BLaER1 (cell line): ENCODE results near the gene ATP13A5.

Source experiments
- H3K27ac ChIP-seq: shearing (Covaris generic); formaldehyde crosslinking; 2 replicates; pipeline ENCODE4 v1.8.1; 2022
- H3K27me3 ChIP-seq: shearing (Covaris generic); formaldehyde crosslinking; 2 replicates; pipeline ENCODE4 v1.8.1; 2022
- H3K36me3 ChIP-seq: shearing (Covaris generic); formaldehyde crosslinking; 2 replicates; pipeline ENCODE4 v1.8.1; 2022
- H3K4me1 ChIP-seq: shearing (Covaris generic); formaldehyde crosslinking; 2 replicates; pipeline ENCODE4 v1.8.1; 2022
- H3K4me2 ChIP-seq: shearing (Covaris generic); formaldehyde crosslinking; 2 replicates; pipeline ENCODE4 v1.8.1; 2022
- H3K4me3 ChIP-seq: shearing (Covaris generic); formaldehyde crosslinking; 2 replicates; pipeline ENCODE4 v1.8.1; 2022
- H3K9ac ChIP-seq: shearing (Covaris generic); formaldehyde crosslinking; 2 replicates; pipeline ENCODE4 v1.8.1; 2022
- H3K9me3 ChIP-seq: shearing (Covaris generic); formaldehyde crosslinking; 2 replicates; pipeline ENCODE4 v1.8.1; 2022
- H4K20me1 ChIP-seq: shearing (Covaris generic); formaldehyde crosslinking; 2 replicates; pipeline ENCODE4 v1.8.1; 2022
- Cebpa-rat ChIP-seq: shearing (Covaris generic); IDR thresholded peaks from 2 replicates; pipeline ENCODE4 v1.8.1; 2022

The ATP13A5 gene, protein sequence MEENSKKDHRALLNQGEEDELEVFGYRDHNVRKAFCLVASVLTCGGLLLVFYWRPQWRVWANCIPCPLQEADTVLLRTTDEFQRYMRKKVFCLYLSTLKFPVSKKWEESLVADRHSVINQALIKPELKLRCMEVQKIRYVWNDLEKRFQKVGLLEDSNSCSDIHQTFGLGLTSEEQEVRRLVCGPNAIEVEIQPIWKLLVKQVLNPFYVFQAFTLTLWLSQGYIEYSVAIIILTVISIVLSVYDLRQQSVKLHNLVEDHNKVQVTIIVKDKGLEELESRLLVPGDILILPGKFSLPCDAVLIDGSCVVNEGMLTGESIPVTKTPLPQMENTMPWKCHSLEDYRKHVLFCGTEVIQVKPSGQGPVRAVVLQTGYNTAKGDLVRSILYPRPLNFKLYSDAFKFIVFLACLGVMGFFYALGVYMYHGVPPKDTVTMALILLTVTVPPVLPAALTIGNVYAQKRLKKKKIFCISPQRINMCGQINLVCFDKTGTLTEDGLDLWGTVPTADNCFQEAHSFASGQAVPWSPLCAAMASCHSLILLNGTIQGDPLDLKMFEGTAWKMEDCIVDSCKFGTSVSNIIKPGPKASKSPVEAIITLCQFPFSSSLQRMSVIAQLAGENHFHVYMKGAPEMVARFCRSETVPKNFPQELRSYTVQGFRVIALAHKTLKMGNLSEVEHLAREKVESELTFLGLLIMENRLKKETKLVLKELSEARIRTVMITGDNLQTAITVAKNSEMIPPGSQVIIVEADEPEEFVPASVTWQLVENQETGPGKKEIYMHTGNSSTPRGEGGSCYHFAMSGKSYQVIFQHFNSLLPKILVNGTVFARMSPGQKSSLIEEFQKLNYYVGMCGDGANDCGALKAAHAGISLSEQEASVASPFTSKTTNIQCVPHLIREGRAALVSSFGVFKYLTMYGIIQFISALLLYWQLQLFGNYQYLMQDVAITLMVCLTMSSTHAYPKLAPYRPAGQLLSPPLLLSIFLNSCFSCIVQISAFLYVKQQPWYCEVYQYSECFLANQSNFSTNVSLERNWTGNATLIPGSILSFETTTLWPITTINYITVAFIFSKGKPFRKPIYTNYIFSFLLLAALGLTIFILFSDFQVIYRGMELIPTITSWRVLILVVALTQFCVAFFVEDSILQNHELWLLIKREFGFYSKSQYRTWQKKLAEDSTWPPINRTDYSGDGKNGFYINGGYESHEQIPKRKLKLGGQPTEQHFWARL

DNA sequence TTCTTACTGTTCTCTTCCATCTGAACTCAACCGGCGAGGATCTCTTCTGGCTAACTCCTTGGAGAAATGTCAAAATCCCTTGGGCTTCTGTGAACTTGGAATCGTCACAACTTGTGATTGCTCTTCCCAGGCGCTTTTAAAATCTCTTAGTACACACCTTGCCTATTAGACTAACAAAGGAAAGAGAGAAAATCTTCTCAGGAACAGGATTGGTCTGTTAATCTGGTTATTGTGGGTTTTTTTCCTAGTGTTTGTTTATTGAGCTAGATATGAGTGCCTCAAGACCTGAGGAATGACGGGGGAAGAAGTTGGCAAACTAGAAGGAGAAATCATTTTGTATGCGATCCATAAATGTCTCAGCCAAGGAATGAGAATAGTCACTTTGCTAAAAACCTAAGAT lies at the start of gene ATP13A5:
TSS of gene ATP13A5 (minus strand) at position 48 of the 400 bp plus-strand sequence. CDS start at position 20, 28 bp downstream.
- H3K27me3 ChIP-seq = no peaks in the 10 kb centered on the region
- H3K4me1 ChIP-seq = no peaks in the 10 kb centered on the region
- H3K9me3 ChIP-seq = no peaks in the 10 kb centered on the region
- H3K27ac ChIP-seq = no peak within 1 kb of the TSS
- no peak within 1 kb of the TSS for H3K4me3 ChIP-seq
- no peak within 1 kb of the TSS for H3K9ac ChIP-seq
- H3K36me3 ChIP-seq = no peaks in the 10 kb centered on the region
- H3K4me2 ChIP-seq = no peak within 1 kb of the TSS
- no peaks in the 10 kb centered on the region for H4K20me1 ChIP-seq
- no peak for TF ChIP-seq Cebpa-rat

DNA sequence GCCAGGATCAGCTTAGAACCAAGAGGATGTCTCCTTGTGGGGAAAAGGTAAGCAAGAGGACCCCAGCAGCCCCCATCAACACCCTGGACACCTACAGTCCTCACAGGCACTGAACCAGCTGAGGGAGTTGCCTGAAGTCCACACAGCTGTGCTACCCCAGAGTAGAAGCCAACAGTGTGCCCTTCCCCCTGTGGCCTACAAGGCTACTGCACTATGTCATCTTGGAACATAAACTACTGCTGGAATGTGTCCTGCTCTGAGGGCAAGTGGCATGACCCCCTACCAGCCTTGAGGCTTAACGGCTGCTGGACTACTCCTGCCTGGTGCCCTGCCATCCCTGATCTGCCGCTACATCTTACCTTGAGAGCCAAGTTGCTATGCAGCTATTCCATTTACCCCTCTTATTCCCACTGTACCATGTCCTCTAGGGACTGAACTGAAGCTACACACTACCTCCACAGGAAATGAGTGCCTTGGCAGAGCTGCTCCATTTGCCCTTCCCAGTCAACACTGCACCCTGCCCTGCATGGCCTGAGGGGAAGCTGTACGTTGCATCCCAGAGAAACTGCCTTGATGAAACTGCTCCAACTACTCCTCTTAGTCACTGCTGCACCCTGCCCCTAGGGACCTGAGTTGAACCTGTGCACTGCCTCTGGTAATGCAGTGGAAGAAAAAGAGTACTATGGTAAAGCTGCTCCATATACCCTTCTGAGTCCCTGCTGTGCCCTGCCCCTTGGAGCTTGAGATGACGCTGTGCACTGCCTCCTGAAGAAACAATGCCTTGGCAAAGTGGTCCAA lies 40.2 kb upstream of the ATP13A5 start:
- Histone ChIP-seq H3K27me3 (no peaks in the 10 kb centered on the region), H3K4me3 (no peak overlapping the region), H3K36me3 (no peaks in the 10 kb centered on the region), H3K9me3 (peaks cover 28% of the 10 kb centered on the region), H3K4me1 (no peaks in the 10 kb centered on the region), H4K20me1 (no peaks in the 10 kb centered on the region), H3K27ac (no peak overlapping the region), H3K4me2 (no peak overlapping the region), H3K9ac (no peak overlapping the region)
- no peak for TF ChIP-seq Cebpa-rat

DNA sequence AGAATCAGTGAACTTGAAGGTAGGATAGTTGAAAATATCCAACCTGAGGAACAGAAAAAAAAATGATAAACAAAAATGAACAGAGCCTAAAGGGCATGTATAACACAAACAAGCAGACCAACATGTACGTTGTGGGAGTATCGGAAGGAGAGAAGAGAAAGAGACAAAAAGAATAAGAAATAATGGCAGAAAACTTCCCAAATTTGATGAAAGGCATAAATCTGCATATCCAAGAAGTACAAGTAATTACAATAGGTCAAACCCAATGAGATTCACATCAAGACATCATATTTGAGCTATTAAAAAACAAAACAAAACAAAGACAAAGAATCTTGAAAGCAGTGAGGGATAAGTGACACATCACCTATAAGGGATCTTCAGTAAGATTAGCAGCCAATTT lies 38.1 kb upstream of the ATP13A5 start:
- no peaks in the 10 kb centered on the region for H3K27me3 ChIP-seq
- H4K20me1 ChIP-seq = no peaks in the 10 kb centered on the region
- H3K9ac ChIP-seq = no peak overlapping the region
- H3K4me2 ChIP-seq = no peak overlapping the region
- no peaks in the 10 kb centered on the region for H3K36me3 ChIP-seq
- no peaks in the 10 kb centered on the region for H3K4me1 ChIP-seq
- no peak overlapping the region for H3K4me3 ChIP-seq
- H3K9me3 ChIP-seq = peaks cover 39% of the 10 kb centered on the region
- no peak overlapping the region for H3K27ac ChIP-seq
- no peak for TF ChIP-seq Cebpa-rat

DNA sequence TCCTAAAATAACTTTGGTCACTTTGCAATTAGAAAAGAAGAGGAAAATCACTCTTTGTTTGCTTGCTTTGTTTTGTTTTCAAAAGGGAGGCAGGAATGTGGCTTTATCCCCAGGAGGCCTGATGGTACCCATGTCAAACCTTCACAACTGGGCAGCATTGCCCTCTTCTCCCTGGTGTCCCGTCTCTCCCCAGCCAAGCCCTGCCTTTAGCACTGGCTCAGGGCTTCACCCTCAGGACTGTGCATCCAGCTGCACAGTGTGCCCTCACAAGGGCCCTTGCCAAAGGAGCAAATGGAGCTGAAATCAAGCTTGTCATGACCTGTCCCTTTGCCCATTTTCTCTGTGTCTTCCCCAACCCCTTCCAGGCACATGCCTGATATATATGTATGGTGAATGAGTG lies 29.1 kb upstream of the ATP13A5 start:
- Histone ChIP-seq H3K27me3 (no peaks in the 10 kb centered on the region), H3K27ac (no peak overlapping the region), H4K20me1 (no peaks in the 10 kb centered on the region), H3K4me1 (no peaks in the 10 kb centered on the region), H3K4me2 (no peak overlapping the region), H3K9me3 (0 out of 2 replicates have a peak, but pooled peaks cover 3% of the 10 kb centered on the region), H3K4me3 (no peak overlapping the region), H3K9ac (no peak overlapping the region), H3K36me3 (no peaks in the 10 kb centered on the region)
- no peak for TF ChIP-seq Cebpa-rat

DNA sequence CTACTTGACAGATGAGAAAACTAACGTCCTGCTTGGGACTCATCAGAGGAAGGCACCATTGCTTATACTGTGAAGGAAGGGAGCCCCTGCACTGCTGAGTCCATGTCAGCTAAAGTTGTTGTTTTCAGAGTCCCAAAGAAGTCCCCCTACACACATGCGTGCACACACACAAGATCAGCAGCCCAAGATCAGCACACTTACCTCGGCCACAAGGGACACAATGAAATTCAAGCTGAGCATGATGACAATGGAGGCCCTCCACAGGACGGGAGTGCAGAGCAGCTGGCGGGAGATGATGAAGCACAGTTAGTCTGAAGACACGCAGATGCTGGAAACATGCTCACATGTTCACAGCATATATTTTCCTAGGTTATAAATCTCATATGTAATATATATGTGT lies 28.6 kb upstream of the ATP13A5 start:
- TF ChIP-seq Cebpa-rat = no peak
- Histone ChIP-seq H4K20me1 (no peaks in the 10 kb centered on the region), H3K9ac (no peak overlapping the region), H3K27ac (no peak overlapping the region), H3K36me3 (no peaks in the 10 kb centered on the region), H3K9me3 (no peaks in the 10 kb centered on the region), H3K27me3 (no peaks in the 10 kb centered on the region), H3K4me1 (no peaks in the 10 kb centered on the region), H3K4me3 (no peak overlapping the region), H3K4me2 (no peak overlapping the region)

DNA sequence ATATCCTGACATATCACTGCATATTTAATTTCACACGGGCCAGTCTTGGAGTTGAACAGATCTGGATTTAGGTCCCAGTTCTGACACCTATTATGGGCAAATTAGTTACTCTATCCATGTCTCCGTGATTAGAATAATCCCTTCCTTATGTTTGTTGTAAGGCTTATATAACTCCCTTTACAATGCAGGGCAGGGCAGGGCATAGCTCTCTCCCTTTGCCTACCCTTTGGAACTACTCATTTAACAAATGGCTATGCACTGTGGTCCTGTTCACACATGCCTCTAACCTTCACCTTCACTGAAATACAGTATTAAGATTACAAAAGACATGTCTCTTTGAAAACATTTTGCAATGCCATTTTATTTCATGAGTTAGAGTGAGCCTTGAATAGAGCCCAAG lies 24.8 kb upstream of the ATP13A5 start:
- Histone ChIP-seq H3K36me3 (no peaks in the 10 kb centered on the region), H3K27ac (no peak overlapping the region), H3K27me3 (no peaks in the 10 kb centered on the region), H3K9me3 (no peaks in the 10 kb centered on the region), H3K9ac (no peak overlapping the region), H4K20me1 (no peaks in the 10 kb centered on the region), H3K4me2 (no peak overlapping the region), H3K4me1 (no peaks in the 10 kb centered on the region), H3K4me3 (no peak overlapping the region)
- no peak for TF ChIP-seq Cebpa-rat

DNA sequence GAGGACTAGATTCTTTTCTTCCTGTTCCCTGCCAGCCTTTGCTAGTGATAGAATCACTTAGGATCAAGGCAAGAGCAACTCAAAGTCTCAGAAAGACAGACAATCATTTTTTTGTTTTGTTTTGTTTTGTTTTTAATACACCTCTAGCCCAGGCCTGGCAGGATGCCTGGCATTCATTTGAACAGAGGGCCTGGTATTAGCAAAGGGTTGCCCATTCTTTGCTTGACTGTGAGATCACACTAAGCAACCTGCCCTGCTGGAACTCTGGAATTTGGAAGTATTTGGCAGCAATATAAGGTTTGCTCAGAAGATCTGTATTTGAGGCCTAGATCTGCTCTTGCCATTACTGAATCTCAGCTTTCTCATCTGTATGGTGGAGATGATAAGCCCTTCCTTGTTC lies 21.8 kb upstream of the ATP13A5 start:
- TF ChIP-seq Cebpa-rat = no peak
- Histone ChIP-seq H3K9ac (no peak overlapping the region), H3K4me3 (no peak overlapping the region), H4K20me1 (no peaks in the 10 kb centered on the region), H3K4me1 (no peaks in the 10 kb centered on the region), H3K9me3 (no peaks in the 10 kb centered on the region), H3K4me2 (no peak overlapping the region), H3K27ac (no peak overlapping the region), H3K27me3 (no peaks in the 10 kb centered on the region), H3K36me3 (no peaks in the 10 kb centered on the region)

DNA sequence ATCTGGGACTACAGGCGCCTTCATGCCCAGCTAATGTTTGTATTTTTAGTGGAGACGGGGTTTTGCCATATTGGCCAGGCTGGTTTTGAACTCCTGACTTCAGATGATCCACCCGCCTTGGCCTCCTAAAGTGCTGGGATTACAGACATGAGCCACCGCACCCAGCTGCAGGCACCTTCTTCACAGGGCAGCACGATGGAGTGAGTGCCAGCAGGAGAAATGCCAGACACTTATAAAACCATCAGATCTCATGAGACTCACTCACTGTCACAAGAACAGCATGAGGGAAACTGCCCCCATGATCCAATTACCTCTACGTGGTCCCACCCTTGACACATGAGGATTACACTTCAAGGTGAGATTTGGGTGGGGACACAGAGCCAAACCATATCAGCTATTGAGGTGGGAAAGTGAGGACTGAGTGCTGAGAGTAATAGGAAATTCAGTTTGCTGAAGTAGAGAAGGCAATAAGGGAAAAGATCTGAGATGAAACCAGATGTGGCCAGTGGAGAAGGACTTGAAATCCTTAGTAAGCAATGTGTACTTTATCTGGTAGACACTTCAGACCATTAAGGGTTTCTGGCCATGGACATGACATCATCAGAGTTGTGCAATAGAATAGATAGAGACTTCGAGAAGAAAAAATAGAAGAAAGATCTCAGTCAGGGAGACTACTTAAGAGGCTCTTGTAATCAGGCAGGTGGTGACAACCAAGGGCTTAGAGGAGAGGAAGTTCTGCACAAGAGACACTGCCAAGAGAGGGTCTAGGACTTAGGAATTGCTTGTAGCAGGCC lies 18.1 kb upstream of the ATP13A5 start:
- no peak overlapping the region for H3K27ac ChIP-seq
- H3K4me3 ChIP-seq = no peak overlapping the region
- H3K9ac ChIP-seq = no peak overlapping the region
- no peaks in the 10 kb centered on the region for H3K27me3 ChIP-seq
- H3K36me3 ChIP-seq = no peaks in the 10 kb centered on the region
- no peaks in the 10 kb centered on the region for H4K20me1 ChIP-seq
- H3K4me2 ChIP-seq = no peak overlapping the region
- no peaks in the 10 kb centered on the region for H3K9me3 ChIP-seq
- no peaks in the 10 kb centered on the region for H3K4me1 ChIP-seq
- TF ChIP-seq Cebpa-rat = no peak
